LoVo (cell line): ENCODE measurements around the gene AZIN2.
"Not testable (repeated sequence)": the region's sequence is repeated elsewhere in the genome, so short reads cannot be mapped to it uniquely, and the experiment has no call there.

ENCODE experiments used
- DNase-seq: peaks from one replicate; pipeline ENCODE4 v3.0.0-alpha.2; 2016; ENCODE audit warnings: low spot score

The AZIN2 gene

DNA sequence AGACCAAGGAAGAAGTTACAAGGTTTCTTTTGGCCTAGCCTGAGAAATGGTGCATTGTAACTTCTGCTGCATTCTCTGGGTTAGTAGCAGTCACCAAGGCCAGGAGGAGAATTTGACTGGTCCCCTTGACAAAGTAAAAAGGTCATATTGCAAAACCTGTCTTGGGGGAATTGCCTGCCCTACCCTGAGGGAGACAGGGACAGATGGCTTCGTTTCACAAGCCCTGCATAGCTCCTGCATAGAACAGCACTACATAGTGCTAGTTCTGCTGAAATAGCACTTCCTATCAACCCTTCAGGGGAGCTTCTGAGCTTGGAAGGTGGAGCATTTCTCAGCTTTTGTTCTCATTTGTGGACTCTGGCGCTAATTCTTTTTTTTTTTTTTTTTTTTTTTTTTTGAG is 23.9 kb upstream of the AZIN2 start:
- no peak for DNase-seq

- no peak for DNase-seq
These were observed 20.3 kb upstream of the AZIN2 start for GRCh38 chr1:33060579-33061083.

- DNase-seq: no peak
These were observed 19.1 kb upstream of the AZIN2 start for GRCh38 chr1:33061834-33062233.

- DNase-seq: not testable (repeated sequence)
These were observed 16.7 kb upstream of the AZIN2 start for GRCh38 chr1:33064284-33064683.

DNA sequence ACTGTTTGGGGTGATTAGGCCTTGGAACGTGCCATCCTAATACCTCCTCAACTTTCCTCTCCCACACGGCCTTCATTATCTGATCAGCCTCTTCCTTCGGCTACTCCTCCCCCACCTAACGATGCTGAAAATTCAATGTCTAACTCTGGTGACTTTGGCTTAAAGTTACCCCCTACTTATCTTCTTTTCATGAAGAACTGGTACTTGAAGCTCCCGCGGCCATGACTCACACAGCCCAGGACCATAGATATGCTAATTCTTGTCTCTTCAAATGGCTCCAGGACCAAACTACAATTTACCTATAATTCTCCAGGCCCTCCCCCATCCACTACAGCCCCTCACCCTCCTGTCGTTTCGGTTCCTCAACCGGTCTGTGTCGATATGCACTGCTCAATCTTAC is 15.7 kb upstream of the AZIN2 start:
- DNase-seq: no peak

GRCh38 chr1:33066477-33066876 is 14.5 kb upstream of the AZIN2 start:
- not testable (repeated sequence) for DNase-seq

- DNase-seq: not testable (repeated sequence)
These were observed 12.8 kb upstream of the AZIN2 start for GRCh38 chr1:33068108-33068507.

DNA sequence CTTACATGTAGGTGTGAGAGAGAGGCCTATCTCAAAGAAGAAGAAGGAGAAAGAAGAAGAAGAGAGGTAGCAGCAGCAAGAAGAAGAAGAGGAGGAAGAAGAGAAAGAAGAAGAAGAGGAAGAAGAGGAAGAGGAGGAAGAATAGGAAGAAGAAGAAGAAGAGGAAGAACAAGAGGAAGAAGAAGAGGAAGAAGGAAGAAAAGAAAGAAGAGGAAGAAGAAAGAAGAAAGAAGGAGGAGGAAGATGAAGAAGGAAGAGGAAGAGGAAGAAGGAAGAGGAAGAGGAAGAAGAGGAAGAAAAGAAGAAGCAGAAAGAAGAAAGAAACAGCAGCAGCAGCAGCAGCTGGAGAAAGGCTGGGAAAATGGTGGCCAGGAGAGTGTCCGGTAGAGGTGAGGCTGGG is 10.3 kb upstream of the AZIN2 start:
- no peak for DNase-seq

DNA sequence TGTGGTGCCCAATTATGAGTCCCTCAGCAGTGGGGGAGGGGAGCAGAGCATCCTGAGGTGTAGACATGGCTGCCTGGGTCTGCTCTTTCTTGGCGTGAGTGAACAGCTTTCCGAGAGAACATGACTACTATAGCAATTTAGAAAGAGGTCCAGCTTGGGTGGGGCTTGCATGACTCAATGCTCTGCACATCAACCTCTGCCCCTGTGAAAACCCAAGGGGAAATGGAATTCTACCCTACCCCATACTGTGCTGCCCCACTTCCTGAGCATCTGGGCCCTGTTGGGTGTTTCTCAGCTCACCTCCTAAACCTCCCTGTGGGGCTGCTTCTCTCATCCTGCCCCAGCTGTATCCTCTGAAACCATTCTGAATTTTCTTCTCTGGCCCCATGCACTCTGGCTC is 8.2 kb upstream of the AZIN2 start:
- no peak for DNase-seq

GRCh38 chr1:33074193-33074945 is 6.6 kb upstream of the AZIN2 start:
- DNase-seq: no peak

GRCh38 chr1:33078030-33078591 is 2.8 kb upstream of the AZIN2 start:
- no peak for DNase-seq

DNA sequence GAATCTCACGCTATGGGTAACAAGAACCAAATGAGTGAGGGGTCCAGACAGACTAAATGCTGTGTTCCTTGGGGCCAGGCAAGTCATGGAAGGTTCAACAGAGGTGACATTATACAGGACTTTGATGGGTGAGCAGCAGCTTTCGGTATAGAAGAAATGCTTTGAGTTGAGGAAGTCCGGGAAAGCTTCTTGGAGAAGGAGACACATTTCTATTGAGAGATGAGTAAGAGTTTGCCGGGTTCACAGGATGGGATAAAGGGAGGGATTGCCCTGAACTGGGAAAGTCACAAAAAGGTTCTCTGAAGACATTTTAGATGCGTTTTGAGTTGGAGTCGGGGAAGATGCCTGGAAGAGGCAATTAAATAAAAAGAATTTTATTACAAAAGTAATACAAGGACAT is 580 bp upstream of the AZIN2 start:
- no peak for DNase-seq

- no peak for DNase-seq
These were observed 777 bp downstream of the AZIN2 start for GRCh38 chr1:33081554-33082305.

DNA sequence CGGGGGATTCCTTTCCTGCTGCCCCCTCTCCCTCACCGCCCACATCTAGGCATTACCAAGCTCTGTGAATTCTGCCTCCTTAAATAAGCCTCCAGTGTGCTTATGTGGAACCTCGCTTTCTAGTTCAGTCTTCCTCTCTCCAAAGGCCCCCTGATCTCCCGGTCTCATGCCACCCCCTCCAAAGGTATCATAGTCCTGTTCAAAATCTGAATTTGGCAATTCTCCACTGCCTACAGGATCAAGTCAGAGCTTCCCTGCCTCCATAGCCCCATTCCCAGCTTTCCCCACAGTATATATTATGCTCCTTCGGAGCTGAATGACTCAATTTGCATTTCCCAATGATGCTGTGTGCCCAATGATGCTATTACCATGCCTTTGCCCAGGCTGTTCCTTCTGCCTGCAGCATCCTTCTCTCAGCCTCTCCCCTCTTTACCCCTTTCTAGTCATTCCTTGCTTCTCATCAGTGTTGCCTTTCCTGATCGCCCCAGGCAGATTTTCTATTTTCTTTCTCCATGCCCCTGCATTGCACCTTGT is 1.7 kb downstream of the AZIN2 start:
- DNase-seq: no peak

- DNase-seq: no peak
These were observed 4.4 kb downstream of the AZIN2 start for GRCh38 chr1:33085332-33085731.

GRCh38 chr1:33086384-33086850 is 5.5 kb downstream of the AZIN2 start:
- DNase-seq: no peak

DNA sequence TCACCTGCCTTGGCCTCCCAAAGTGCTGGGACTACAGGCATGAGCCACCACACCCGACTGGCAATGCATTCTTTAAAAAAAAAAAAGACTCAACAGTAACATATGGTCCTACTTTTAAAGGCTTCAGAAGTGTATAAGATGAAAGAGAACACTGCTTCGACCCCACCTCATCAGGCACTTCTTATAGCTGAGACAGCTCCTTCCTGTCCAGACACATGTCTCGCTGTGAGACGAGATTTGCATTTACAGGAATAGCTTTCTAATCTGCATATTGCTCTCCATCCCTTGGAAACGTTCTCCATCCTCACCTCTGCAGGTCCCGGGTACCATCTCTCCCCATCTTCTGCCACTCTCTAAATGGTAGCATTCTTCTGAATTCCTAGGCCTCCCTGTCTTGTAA is 6.7 kb downstream of the AZIN2 start:
- DNase-seq: no peak

DNA sequence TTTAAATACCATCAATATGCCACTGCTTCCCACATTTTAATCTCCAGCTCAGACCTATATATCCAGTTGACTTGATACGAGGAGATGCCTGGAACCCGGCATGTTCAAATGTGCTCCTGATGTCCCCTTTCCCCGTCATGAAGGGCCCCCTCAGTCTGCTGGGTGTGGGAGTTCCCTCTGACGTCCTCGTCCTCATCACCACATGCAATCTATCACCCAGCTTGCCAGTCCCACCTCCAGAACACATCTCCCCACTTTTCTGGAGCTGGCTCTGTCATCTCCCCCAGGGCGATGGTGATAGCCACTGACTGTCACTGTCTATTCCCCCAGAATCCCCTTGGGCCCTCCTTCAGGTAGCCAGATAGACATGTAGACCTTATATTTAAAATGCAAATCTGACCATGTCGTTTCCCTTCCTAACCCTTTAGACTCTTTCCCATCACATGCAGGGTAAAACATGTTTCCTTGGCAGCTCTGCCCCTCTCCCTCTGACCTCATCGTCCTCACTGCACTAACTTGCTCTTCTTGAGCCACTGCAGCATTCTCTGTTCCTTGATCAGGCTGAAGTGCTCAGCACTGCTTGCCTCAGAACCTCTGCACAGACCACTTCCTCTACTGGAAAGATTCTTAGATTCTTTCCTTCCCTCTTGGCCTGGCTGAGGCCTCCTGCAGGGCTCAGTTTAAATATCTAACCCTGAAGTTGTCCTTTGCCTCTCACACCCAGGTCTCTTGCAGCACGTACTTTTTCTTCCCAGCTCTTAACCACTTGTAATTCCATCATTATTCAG is 7.4 kb downstream of the AZIN2 start:
- DNase-seq: no peak

GRCh38 chr1:33089457-33089856 is 8.5 kb downstream of the AZIN2 start:
- DNase-seq: no peak

DNA sequence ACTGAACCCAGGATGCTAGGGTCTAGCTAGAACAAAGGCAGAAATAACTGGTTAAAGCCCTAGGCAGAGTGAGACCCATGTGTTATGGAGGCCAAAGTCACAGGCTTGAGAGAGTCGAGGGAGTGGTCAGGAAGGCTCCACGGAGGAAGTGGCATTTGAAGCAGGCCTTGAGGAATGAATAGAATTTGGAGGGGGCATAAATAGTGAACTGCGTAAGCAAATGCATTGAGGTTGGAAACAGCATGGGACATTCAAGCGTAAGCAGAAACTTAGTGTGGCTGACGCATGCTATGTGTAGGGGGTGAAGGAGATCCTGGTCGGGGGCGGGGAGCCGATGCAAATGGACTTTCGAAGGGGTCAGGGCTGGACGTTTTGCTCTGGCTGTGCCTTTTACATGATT is 11.5 kb downstream of the AZIN2 start:
- DNase-seq: no peak

- no peak for DNase-seq
These were observed 12.1 kb downstream of the AZIN2 start for GRCh38 chr1:33093004-33093403.

DNA sequence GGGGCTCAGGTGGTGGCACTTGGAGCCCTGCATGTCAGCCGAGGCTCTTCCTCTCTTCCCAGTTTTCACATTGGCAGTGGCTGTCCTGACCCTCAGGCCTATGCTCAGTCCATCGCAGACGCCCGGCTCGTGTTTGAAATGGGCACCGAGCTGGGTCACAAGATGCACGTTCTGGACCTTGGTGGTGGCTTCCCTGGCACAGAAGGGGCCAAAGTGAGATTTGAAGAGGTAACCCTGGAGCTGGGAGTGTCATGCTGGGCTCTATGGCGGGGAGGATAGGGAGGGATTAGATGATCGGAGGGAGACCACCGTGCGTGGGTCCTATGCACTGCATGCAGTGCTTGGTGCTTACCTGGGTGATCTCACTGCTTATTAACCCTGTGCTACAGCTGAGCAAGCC is 13.5 kb downstream of the AZIN2 start:
- DNase-seq: no peak
